ENCODE results near the gene GLYR1. TPM values are rescaled to one million over a fixed set of nuclear protein-coding genes. Genes with fewer than 3 reads are reported as not detected.

GLYR1 gene
- polyA plus RNA-seq, 1 donor from 2014 or later = 78.6 TPM

DNA sequence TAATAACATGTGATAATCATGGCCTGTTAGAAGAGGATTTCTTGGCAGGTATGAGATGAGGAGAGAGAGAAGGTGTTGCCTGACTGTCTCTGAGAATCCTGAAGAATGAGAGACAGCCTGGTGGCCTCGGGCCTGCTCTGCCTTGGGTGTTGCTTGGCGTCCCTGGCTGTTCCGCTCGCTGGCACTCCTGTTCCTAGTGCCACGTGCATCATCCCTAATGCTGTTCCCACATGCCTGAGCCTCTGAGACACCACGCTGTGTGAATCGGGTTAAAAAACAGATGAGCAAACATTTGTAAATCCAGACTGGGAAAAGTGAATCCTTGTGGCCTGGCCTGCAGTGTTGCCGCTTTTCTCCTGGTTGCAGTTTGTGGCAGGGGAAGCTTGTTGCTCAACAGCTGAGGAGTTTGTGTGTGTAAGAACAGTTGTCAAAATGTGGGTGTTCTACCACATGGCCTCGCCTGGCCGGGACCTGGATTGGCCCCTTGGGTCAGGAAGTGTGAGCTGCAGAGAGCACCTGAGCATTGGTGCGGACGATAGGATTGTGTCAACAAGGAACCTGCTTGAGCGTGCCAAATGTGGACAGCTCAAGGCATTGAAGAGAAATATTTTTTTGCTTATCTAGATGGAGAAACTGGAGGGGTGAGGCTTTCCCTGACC, 22.2 kb upstream of the GLYR1 start:
- no peaks in the 10 kb centered on the region for H3K36me3 ChIP-seq (ENCODE audit: insufficient read depth, low read length)
- no peak overlapping the region for H3K4me2 ChIP-seq (ENCODE audit: low read length)
- H3K4me3 ChIP-seq (ENCODE audit: low read length) = no peak overlapping the region
- no peak for TF ChIP-seq TAF1 (IDR thresholded peaks at IDR 0.05; ENCODE audit: low read depth)
- no peak for TF ChIP-seq EZH2 (IDR thresholded peaks at IDR 0.05; ENCODE audit: borderline replicate concordance, insufficient read depth, low read length, poor library complexity, severe bottlenecking)
- TF ChIP-seq, protein P1, sequence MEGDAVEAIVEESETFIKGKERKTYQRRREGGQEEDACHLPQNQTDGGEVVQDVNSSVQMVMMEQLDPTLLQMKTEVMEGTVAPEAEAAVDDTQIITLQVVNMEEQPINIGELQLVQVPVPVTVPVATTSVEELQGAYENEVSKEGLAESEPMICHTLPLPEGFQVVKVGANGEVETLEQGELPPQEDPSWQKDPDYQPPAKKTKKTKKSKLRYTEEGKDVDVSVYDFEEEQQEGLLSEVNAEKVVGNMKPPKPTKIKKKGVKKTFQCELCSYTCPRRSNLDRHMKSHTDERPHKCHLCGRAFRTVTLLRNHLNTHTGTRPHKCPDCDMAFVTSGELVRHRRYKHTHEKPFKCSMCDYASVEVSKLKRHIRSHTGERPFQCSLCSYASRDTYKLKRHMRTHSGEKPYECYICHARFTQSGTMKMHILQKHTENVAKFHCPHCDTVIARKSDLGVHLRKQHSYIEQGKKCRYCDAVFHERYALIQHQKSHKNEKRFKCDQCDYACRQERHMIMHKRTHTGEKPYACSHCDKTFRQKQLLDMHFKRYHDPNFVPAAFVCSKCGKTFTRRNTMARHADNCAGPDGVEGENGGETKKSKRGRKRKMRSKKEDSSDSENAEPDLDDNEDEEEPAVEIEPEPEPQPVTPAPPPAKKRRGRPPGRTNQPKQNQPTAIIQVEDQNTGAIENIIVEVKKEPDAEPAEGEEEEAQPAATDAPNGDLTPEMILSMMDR (IDR thresholded peaks at IDR 0.05; ENCODE audit: poor library complexity, severe bottlenecking) = no peak
- no peak for TF ChIP-seq POLR2AphosphoS5 (IDR thresholded peaks at IDR 0.05)
- TF ChIP-seq RAD21 (conservative IDR thresholded peaks at IDR 0.05) = no peak
- TF ChIP-seq, protein P2, sequence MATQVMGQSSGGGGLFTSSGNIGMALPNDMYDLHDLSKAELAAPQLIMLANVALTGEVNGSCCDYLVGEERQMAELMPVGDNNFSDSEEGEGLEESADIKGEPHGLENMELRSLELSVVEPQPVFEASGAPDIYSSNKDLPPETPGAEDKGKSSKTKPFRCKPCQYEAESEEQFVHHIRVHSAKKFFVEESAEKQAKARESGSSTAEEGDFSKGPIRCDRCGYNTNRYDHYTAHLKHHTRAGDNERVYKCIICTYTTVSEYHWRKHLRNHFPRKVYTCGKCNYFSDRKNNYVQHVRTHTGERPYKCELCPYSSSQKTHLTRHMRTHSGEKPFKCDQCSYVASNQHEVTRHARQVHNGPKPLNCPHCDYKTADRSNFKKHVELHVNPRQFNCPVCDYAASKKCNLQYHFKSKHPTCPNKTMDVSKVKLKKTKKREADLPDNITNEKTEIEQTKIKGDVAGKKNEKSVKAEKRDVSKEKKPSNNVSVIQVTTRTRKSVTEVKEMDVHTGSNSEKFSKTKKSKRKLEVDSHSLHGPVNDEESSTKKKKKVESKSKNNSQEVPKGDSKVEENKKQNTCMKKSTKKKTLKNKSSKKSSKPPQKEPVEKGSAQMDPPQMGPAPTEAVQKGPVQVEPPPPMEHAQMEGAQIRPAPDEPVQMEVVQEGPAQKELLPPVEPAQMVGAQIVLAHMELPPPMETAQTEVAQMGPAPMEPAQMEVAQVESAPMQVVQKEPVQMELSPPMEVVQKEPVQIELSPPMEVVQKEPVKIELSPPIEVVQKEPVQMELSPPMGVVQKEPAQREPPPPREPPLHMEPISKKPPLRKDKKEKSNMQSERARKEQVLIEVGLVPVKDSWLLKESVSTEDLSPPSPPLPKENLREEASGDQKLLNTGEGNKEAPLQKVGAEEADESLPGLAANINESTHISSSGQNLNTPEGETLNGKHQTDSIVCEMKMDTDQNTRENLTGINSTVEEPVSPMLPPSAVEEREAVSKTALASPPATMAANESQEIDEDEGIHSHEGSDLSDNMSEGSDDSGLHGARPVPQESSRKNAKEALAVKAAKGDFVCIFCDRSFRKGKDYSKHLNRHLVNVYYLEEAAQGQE (IDR thresholded peaks at IDR 0.05; ENCODE audit: borderline replicate concordance) = no peak
- TF ChIP-seq SMC3 (conservative IDR thresholded peaks at IDR 0.05; ENCODE audit: poor library complexity) = no peak
- no peak for TF ChIP-seq MXI1 (conservative IDR thresholded peaks at IDR 0.05; ENCODE audit: poor library complexity, severe bottlenecking)
- no peak for TF ChIP-seq EP300 (conservative IDR thresholded peaks at IDR 0.05; ENCODE audit: poor library complexity, severe bottlenecking)
- no peaks in the 10 kb centered on the region for H3F3A ChIP-seq (ENCODE audit: insufficient read depth, low read length, poor library complexity, severe bottlenecking)
- peaks cover 20% of the 10 kb centered on the region for H3K79me2 ChIP-seq (replicated peaks; ENCODE audit: insufficient read depth, low read length)
- H4K20me1 ChIP-seq (ENCODE audit: insufficient read depth) = no peaks in the 10 kb centered on the region
- no peak overlapping the region for H3K9ac ChIP-seq (ENCODE audit: low read length)
- no peak overlapping the region for H3K27ac ChIP-seq (ENCODE audit: low read length)
- H3K27me3 ChIP-seq (ENCODE audit: insufficient read depth, low read depth, low read length) = no peaks in the 10 kb centered on the region
- no peaks in the 10 kb centered on the region for H3K9me3 ChIP-seq (ENCODE audit: low read length)
- H3K9me2 ChIP-seq (ENCODE audit: insufficient read depth, low read length) = no peaks in the 10 kb centered on the region
- no peak overlapping the region for H2AFZ ChIP-seq (ENCODE audit: low read depth, low read length)

DNA sequence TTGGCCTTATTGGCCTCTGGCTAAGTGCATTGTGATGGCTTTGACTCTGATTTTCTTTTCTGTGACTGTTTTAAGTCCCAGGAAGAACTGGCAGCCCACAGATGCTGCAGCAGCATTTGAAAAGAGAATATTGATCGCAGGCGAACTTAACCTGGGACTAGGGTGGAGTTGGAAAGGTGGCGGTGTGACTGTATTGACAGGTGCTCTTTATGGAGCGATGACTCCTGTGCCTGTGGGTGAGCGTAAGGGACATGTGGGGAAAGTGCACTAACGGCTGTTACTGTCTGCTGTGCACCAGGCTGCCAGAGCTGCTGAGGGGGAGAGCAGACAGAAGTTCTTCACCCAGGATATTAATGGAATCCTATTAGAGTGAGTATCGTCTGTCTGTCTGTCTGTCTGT, 21.4 kb upstream of the GLYR1 start:
- no peaks in the 10 kb centered on the region for H4K20me1 ChIP-seq (ENCODE audit: insufficient read depth)
- peaks cover 23% of the 10 kb centered on the region for H3K79me2 ChIP-seq (replicated peaks; ENCODE audit: insufficient read depth, low read length)
- H3K36me3 ChIP-seq (ENCODE audit: insufficient read depth, low read length) = no peaks in the 10 kb centered on the region

More for the DNA sequence above, 21.4 kb upstream of the GLYR1 start:
- Histone ChIP-seq H3K4me3 (ENCODE audit: low read length) (no peak overlapping the region), H2AFZ (ENCODE audit: low read depth, low read length) (no peak overlapping the region), H3K27me3 (ENCODE audit: insufficient read depth, low read depth, low read length) (no peaks in the 10 kb centered on the region), H3K9me2 (ENCODE audit: insufficient read depth, low read length) (no peaks in the 10 kb centered on the region), H3K4me2 (ENCODE audit: low read length) (no peak overlapping the region), H3F3A (ENCODE audit: insufficient read depth, low read length, poor library complexity, severe bottlenecking) (no peaks in the 10 kb centered on the region), H3K9ac (ENCODE audit: low read length) (no peak overlapping the region), H3K9me3 (ENCODE audit: low read length) (no peaks in the 10 kb centered on the region), H3K27ac (ENCODE audit: low read length) (no peak overlapping the region)
- TF ChIP-seq TAF1 (IDR thresholded peaks at IDR 0.05; ENCODE audit: low read depth) = no peak
- no peak for TF ChIP-seq EP300 (conservative IDR thresholded peaks at IDR 0.05; ENCODE audit: poor library complexity, severe bottlenecking)
- TF ChIP-seq, protein P2 (IDR thresholded peaks at IDR 0.05; ENCODE audit: borderline replicate concordance) = no peak

Measured in neural cell (in vitro differentiated cells).